Measurements from ENCODE around the gene FBXL16.
A peak's percentile ranks its signal among the peaks of the same experiment; 100 is the strongest.

Gene FBXL16

GRCh38 chr16:732332-732731 is 26.7 kb upstream of the FBXL16 start:
- Histone ChIP-seq H3K9me2 (ENCODE audit: low read depth, low read length) (no peaks in the 10 kb centered on the region), H3K27me3 (ENCODE audit: insufficient read depth, low read length) (no peaks in the 10 kb centered on the region), H3K4me2 (ENCODE audit: low read length) (no peak overlapping the region), H4K20me1 (ENCODE audit: insufficient read depth, low read length) (no peaks in the 10 kb centered on the region), H3K9ac (ENCODE audit: low read length) (no peak overlapping the region), H3K36me3 (ENCODE audit: insufficient read depth, low read length) (peaks cover 69% of the 10 kb centered on the region), H3K9me3 (ENCODE audit: low read length) (no peaks in the 10 kb centered on the region), H3K4me1 (ENCODE audit: insufficient read depth, low read length, severe bottlenecking) (peaks cover 30% of the 10 kb centered on the region), H3K79me2 (ENCODE audit: insufficient read depth, low read length) (no peaks in the 10 kb centered on the region), H3K27ac (ENCODE audit: low read depth, low read length, poor library complexity, severe bottlenecking) (peak overlapping the region; percentile 34), H3F3A (ENCODE audit: insufficient read depth, low read length) (no peaks in the 10 kb centered on the region), H3K4me3 (ENCODE audit: low read depth, low read length, poor library complexity, severe bottlenecking) (no peak overlapping the region), H2AFZ (ENCODE audit: low read length) (no peak overlapping the region)
- TF ChIP-seq EZH2 (IDR thresholded peaks at IDR 0.05; ENCODE audit: borderline replicate concordance, low read length), result no peak
- TF ChIP-seq CTCF (IDR thresholded peaks at IDR 0.05; ENCODE audit: low read length), result no peak

DNA sequence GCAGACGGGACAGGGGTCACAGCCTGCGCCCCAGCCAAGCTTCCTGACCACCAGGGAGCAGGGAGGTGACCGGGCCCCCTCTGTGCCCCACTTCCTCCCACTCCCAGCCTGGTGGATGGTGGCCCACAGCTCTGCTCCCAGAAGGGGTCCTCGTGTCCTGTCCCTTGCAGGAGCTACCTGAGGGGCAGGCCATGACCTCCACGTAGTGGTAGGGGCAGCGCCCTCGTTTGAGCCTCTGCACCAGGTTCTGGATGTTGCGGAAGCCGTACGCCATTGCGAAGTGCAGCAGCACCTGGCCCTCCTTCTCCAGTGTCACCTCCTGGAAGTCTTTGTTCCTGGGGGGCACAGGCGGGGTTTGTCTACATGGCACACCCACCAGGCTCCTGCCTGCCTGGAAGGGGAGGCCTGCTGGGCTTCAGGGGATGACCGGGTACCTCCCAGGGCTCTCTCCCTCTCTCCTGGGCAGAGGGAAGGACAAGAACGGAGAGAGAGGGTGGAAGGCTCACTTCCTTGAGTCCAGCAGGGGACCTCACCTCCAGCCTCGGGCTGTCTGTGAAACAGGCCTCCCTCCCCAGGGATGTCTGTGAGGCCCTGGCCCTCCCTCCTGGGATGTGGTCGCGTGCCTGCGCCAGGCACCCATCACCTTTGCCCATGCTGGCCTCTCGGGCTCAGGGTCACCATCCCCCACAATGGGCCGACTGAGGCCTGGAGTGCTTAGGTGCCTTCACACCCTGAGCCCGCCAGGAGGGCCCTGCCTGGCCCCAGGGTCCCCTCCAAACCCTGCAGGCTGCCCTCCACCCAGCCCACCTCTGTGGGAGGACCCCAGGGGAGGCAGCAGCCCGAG is 25.3 kb upstream of the FBXL16 start:
- H3K4me1 ChIP-seq (ENCODE audit: insufficient read depth, low read length, severe bottlenecking), result peaks cover 23% of the 10 kb centered on the region
- no peak overlapping the region for H2AFZ ChIP-seq (ENCODE audit: low read length)
- H3F3A ChIP-seq (ENCODE audit: insufficient read depth, low read length), result peaks cover 4% of the 10 kb centered on the region; the same call in 1 of the 2 replicates
- H3K4me2 ChIP-seq (ENCODE audit: low read length), result no peak overlapping the region
- H4K20me1 ChIP-seq (ENCODE audit: insufficient read depth, low read length), result no peaks in the 10 kb centered on the region
- TF ChIP-seq CTCF (IDR thresholded peaks at IDR 0.05; ENCODE audit: low read length), result no peak
- no peak for TF ChIP-seq EZH2 (IDR thresholded peaks at IDR 0.05; ENCODE audit: borderline replicate concordance, low read length)
- H3K9me2 ChIP-seq (ENCODE audit: low read depth, low read length), result no peaks in the 10 kb centered on the region
- peak overlapping the region; percentile 58 for H3K27ac ChIP-seq (ENCODE audit: low read depth, low read length, poor library complexity, severe bottlenecking)
- H3K9me3 ChIP-seq (ENCODE audit: low read length), result no peaks in the 10 kb centered on the region
- H3K27me3 ChIP-seq (ENCODE audit: insufficient read depth, low read length), result no peaks in the 10 kb centered on the region
- peaks cover 58% of the 10 kb centered on the region for H3K36me3 ChIP-seq (ENCODE audit: insufficient read depth, low read length)
- no peaks in the 10 kb centered on the region for H3K79me2 ChIP-seq (ENCODE audit: insufficient read depth, low read length)
- H3K9ac ChIP-seq (ENCODE audit: low read length), result no peak overlapping the region
- H3K4me3 ChIP-seq (ENCODE audit: low read depth, low read length, poor library complexity, severe bottlenecking), result no peak overlapping the region

DNA sequence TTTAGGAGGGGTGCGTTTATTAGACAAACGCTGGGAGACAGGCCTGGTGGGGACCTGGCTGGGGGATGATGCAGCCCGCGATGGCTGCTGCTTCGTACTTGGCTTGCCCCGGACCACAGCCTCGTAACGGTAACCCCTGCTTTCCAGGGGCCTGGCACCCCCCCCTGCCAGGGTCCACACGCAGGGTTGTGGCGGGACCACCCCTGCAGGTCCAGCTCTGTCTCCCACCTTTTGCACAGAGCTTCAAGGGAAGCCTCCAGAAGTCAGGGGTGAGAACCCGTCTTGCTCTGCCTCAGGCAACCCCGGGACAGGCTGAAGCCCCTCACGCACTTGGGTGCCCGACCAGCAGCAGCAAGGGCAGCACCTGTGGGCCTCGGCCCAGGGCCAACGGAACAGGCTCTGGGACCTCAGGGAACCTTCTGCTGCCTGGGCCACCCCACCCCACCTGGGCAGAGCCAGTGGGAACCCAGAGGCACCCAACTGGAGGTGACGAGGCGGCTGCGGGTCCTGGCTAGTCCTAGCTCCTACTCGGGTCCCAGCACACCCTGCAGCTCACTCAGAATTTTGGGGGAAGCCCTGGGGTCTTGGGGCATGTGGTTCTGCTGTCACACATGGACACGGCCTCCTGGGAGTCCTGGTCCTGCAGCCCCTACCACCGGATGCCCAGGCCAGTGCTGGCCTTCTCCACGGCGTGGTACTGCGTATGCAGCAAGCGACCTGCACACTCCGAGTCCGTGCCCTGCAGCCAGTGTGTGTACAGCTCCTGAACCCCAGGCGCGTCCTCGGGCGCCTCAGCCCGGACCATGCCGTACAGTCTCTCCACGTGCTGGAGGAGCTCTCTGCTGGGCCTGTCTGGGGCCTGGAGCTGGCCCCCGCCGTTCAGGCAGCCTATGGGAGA is 24.4 kb upstream of the FBXL16 start:
- Histone ChIP-seq H3K27me3 (ENCODE audit: insufficient read depth, low read length) (no peaks in the 10 kb centered on the region), H3K4me1 (ENCODE audit: insufficient read depth, low read length, severe bottlenecking) (peaks cover 22% of the 10 kb centered on the region), H3K4me3 (ENCODE audit: low read depth, low read length, poor library complexity, severe bottlenecking) (peak overlapping the region; percentile 93), H3K9ac (ENCODE audit: low read length) (peak overlapping the region; percentile 43; the same call in 1 of the 2 replicates), H3K4me2 (ENCODE audit: low read length) (peak overlapping the region; percentile 57), H4K20me1 (ENCODE audit: insufficient read depth, low read length) (no peaks in the 10 kb centered on the region), H3F3A (ENCODE audit: insufficient read depth, low read length) (peaks cover 4% of the 10 kb centered on the region; the same call in 1 of the 2 replicates), H2AFZ (ENCODE audit: low read length) (no peak overlapping the region), H3K79me2 (ENCODE audit: insufficient read depth, low read length) (no peaks in the 10 kb centered on the region), H3K27ac (ENCODE audit: low read depth, low read length, poor library complexity, severe bottlenecking) (peak overlapping the region; percentile 58), H3K9me3 (ENCODE audit: low read length) (no peaks in the 10 kb centered on the region), H3K36me3 (ENCODE audit: insufficient read depth, low read length) (peaks cover 49% of the 10 kb centered on the region), H3K9me2 (ENCODE audit: low read depth, low read length) (no peaks in the 10 kb centered on the region)
- TF ChIP-seq CTCF (IDR thresholded peaks at IDR 0.05; ENCODE audit: low read length) (no peak), EZH2 (IDR thresholded peaks at IDR 0.05; ENCODE audit: borderline replicate concordance, low read length) (no peak)

Measured in OCI-LY1 (cell line).